Colonic mucosa (tissue), 2 donors: ENCODE results near the gene TMEM138. TPM values are rescaled to one million over a fixed set of nuclear protein-coding genes. Genes with fewer than 3 reads are reported as not detected.

Experiments used
- total RNA-seq, 2 donors: library from RNA; stranded (reverse); fragmentation: NEBNext Ultra II Directional in 1 of 2; extraction: Animal tissue kit (Norgen Biotek cat#: 25700) in 1 of 2; gene quantifications; one replicate each; pipeline ENCODE4 v1.2.1, GENCODE V29; 2021
- donor health status: DM: no; HTN: no; CAD: no.
- donor health status: DM: no; HTN: no; CAD: no.

Gene TMEM138
- total RNA-seq, 2 donors from 2014 or later: 27.4 to 37.7 TPM

Other genes starting within 250 kb of the TMEM138 start
- gene VPS37C, start 200.9 kb upstream of the TMEM138 start, total RNA-seq: 10 to 100 TPM; 26.8 to 35.4 TPM
- gene PGA3, start 158.9 kb upstream of the TMEM138 start, total RNA-seq: under 1 TPM in 1 of 2 donors, not detected in 1; 0.35 TPM
- not detected for gene PGA4, start 140.0 kb upstream of the TMEM138 start, total RNA-seq
- not detected for gene PGA5, start 121.2 kb upstream of the TMEM138 start, total RNA-seq
- gene VWCE, start 67.1 kb upstream of the TMEM138 start, total RNA-seq: under 1 TPM; 0.37 to 0.58 TPM
- 100 to 1,000 TPM; 154 to 189 TPM for gene DDB1, start 29.3 kb upstream of the TMEM138 start, total RNA-seq
- gene TKFC, start 29.1 kb upstream of the TMEM138 start, total RNA-seq: 10 to 100 TPM; 50.0 to 81.3 TPM
- gene CYB561A3, start 492 bp upstream of the TMEM138 start, total RNA-seq: 10 to 100 TPM; 64.2 to 88.5 TPM
- gene TMEM216, start 30.2 kb downstream of the TMEM138 start, total RNA-seq: 10 to 100 TPM in 1 of 2 donors, 1 to 10 TPM in 1; 9.0 to 10.3 TPM
- 10 to 100 TPM; 56.2 to 65.8 TPM for gene CPSF7, start 67.6 kb downstream of the TMEM138 start, total RNA-seq
- gene SDHAF2, start 67.8 kb downstream of the TMEM138 start, total RNA-seq: 10 to 100 TPM; 38.3 to 38.5 TPM
- 1 to 10 TPM in 1 of 2 donors, under 1 TPM in 1; 0.54 to 1.3 TPM for gene LRRC10B, start 146.4 kb downstream of the TMEM138 start, total RNA-seq
- 10 to 100 TPM in 1 of 2 donors, 1 to 10 TPM in 1; 8.5 to 28.4 TPM for gene SYT7, start 218.7 kb downstream of the TMEM138 start, total RNA-seq